ENCODE measurements around the gene SPTLC3.

Gene SPTLC3

GRCh38 chr20:13008761-13009681 is at the start of gene SPTLC3:
Gene SPTLC3 (plus strand): TSS chr20:13008972. CDS start chr20:13009268, 296 bp downstream.
- no peak for TF ChIP-seq Cebpa-rat (IDR thresholded peaks at IDR 0.05)
- H3K27ac ChIP-seq, result peak within 1 kb of the TSS; percentile 60 to 79 (median 70); a peak in 21 of 22 replicates
- H3K4me3 ChIP-seq, result peak within 1 kb of the TSS; percentile 32 to 57 (median 45); a peak in 19 of 20 replicates
- peak within 1 kb of the TSS; percentile 73 to 91 (median 85) for H3K4me2 ChIP-seq
- no peaks in the 10 kb centered on the region for H3K27me3 ChIP-seq
- H3K9me3 ChIP-seq (replicated peaks in 1 of 11), result 0 out of 22 replicates have a peak, but pooled peaks cover 0 to 2% (median 0%) of the 10 kb centered on the region in 11 experiments
- H3K9ac ChIP-seq, result peak within 1 kb of the TSS; percentile 6 to 67 (median 57); a peak in 19 of 22 replicates
- H4K20me1 ChIP-seq, result peaks cover 0 to 5% (median 0%) of the 10 kb centered on the region in 11 experiments; a peak in 1 of 22 replicates
- H3K36me3 ChIP-seq, result no peaks in the 10 kb centered on the region
- H3K4me1 ChIP-seq, result peaks cover 40 to 52% (median 44%) of the 10 kb centered on the region in 10 experiments

- Histone ChIP-seq H3K4me1 (peaks cover 0 to 5% (median 0%) of the 10 kb centered on the region in 10 experiments; a peak in 1 of 20 replicates), H3K9ac (no peak overlapping the region), H3K27me3 (no peaks in the 10 kb centered on the region), H3K4me3 (no peak overlapping the region), H3K9me3 (replicated peaks in 1 of 11) (no peaks in the 10 kb centered on the region), H3K36me3 (no peaks in the 10 kb centered on the region), H3K4me2 (no peak overlapping the region), H3K27ac (no peak overlapping the region), H4K20me1 (no peaks in the 10 kb centered on the region)
- no peak for TF ChIP-seq Cebpa-rat (IDR thresholded peaks at IDR 0.05)
Observed at GRCh38 chr20:12961725-12962124, 47.0 kb upstream of the SPTLC3 start.

- Histone ChIP-seq H3K9ac (no peak overlapping the region), H3K27ac (no peak overlapping the region), H3K4me3 (no peak overlapping the region), H3K36me3 (no peaks in the 10 kb centered on the region), H3K27me3 (no peaks in the 10 kb centered on the region), H4K20me1 (no peaks in the 10 kb centered on the region), H3K4me2 (no peak overlapping the region), H3K4me1 (peaks cover 0 to 5% (median 0%) of the 10 kb centered on the region in 10 experiments; a peak in 1 of 20 replicates), H3K9me3 (replicated peaks in 1 of 11) (no peaks in the 10 kb centered on the region)
- no peak for TF ChIP-seq Cebpa-rat (IDR thresholded peaks at IDR 0.05)
Observed at GRCh38 chr20:12962895-12963294, 45.9 kb upstream of the SPTLC3 start.

GRCh38 chr20:12963416-12963815 is 45.4 kb upstream of the SPTLC3 start:
- H3K4me2 ChIP-seq, result no peak overlapping the region
- H3K36me3 ChIP-seq, result no peaks in the 10 kb centered on the region
- no peak overlapping the region for H3K9ac ChIP-seq

DNA sequence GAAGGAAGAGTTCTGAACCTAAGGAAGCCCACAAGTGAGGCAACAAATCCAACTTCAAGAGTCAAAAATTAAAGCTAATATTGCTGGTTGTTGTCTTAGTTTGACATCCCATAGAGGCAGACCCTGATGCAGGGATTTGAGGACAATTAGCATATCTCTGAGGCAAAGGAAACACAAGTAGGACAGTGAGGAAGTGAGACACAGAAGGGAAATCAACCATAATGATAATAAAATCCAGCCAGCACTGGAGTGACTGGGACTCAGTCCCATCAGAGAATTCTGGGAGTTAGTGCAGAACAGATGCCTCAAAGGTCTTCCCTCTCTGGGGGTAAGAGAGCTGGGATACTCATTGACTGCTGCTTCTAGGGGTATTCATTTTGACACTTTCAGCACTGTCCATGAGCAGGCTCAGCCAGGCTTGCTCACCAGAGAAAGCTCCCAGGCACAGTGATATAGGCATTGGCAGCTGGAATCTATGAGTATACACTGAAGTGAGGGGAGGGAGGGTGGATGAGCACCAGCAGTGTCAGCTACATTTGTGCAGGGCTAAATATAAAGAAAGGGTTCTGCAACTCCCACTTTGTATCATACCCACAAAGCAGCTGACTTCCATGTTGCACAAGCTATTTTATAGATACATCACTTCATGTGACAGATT is 43.4 kb upstream of the SPTLC3 start:
- TF ChIP-seq Cebpa-rat (IDR thresholded peaks at IDR 0.05), result no peak
- Histone ChIP-seq H3K9ac (no peak overlapping the region), H3K9me3 (replicated peaks in 1 of 11) (peaks cover 8 to 17% (median 15%) of the 10 kb centered on the region in 11 experiments), H3K4me1 (peaks cover 0 to 5% (median 0%) of the 10 kb centered on the region in 10 experiments; a peak in 1 of 20 replicates), H3K27me3 (no peaks in the 10 kb centered on the region), H4K20me1 (no peaks in the 10 kb centered on the region), H3K27ac (no peak overlapping the region), H3K4me2 (no peak overlapping the region), H3K36me3 (peaks cover 0 to 3% (median 0%) of the 10 kb centered on the region in 11 experiments; a peak in 1 of 22 replicates), H3K4me3 (no peak overlapping the region)

More at GRCh38 chr20:12963416-12963815, 45.4 kb upstream of the SPTLC3 start:
- H3K27me3 ChIP-seq, result no peaks in the 10 kb centered on the region
- no peak overlapping the region for H3K4me3 ChIP-seq
- peaks cover 0 to 2% (median 0%) of the 10 kb centered on the region in 11 experiments; a peak in 2 of 22 replicates for H3K9me3 ChIP-seq (replicated peaks in 1 of 11)
- H3K27ac ChIP-seq, result no peak overlapping the region
- TF ChIP-seq Cebpa-rat (IDR thresholded peaks at IDR 0.05), result no peak
- no peaks in the 10 kb centered on the region for H4K20me1 ChIP-seq
- peaks cover 0 to 5% (median 0%) of the 10 kb centered on the region in 10 experiments; a peak in 1 of 20 replicates for H3K4me1 ChIP-seq

DNA sequence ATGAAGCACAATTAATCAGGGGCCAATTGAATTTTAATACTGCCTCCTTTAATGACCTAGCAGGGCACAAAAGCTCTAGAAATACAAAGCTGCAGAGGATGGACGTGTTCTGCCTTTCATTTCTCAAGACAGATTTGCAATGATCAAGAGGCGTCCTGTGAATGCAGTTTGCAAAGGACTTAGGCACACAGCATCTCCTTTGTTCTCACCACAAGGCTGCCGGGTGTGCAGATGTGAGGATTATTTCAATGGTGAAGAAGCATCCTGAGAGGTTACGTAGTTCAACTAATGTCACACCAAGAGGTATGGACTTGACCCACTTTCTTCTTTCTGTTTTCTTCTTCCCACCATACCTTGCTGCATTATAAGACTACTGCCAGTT is 42.9 kb upstream of the SPTLC3 start:
- no peak overlapping the region for H3K4me3 ChIP-seq
- H3K36me3 ChIP-seq, result peaks cover 0 to 3% (median 0%) of the 10 kb centered on the region in 11 experiments; a peak in 1 of 22 replicates
- no peaks in the 10 kb centered on the region for H3K27me3 ChIP-seq
- peaks cover 8 to 17% (median 15%) of the 10 kb centered on the region in 11 experiments for H3K9me3 ChIP-seq (replicated peaks in 1 of 11)
- H3K4me1 ChIP-seq, result peaks cover 0 to 5% (median 0%) of the 10 kb centered on the region in 10 experiments; a peak in 1 of 20 replicates
- TF ChIP-seq Cebpa-rat (IDR thresholded peaks at IDR 0.05), result no peak
- no peaks in the 10 kb centered on the region for H4K20me1 ChIP-seq
- H3K27ac ChIP-seq, result no peak overlapping the region
- H3K4me2 ChIP-seq, result no peak overlapping the region
- H3K9ac ChIP-seq, result no peak overlapping the region

DNA sequence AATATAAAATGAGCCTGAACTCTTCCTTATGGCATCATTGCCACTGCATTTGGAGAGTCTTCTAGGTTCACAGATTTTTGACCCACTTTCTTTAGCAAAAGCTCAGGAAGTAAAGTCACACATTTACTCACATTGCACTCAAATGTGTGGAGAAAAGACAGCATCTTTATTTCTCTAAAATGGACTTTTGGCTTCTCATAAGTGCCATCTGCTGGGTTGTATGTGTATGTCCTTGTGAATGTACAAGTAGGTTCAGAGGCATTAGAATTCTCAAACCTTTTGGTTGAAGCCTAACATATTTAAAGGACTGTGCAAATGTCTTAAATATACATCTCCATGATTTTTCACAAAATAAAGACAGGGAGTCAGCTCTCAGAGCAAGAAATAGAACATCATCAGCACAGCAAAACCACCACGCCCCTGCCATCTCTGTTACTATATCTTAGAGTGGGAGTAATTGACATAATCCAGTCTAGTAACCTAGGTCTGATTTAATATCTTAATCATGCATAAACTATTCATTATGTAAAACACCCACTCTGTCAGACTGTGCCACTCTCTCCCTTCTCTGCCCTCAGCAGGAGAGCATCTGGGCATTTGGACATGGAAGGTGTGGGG is 42.2 kb upstream of the SPTLC3 start:
- Histone ChIP-seq H3K4me1 (peaks cover 0 to 5% (median 0%) of the 10 kb centered on the region in 10 experiments; a peak in 1 of 20 replicates), H3K27ac (no peak overlapping the region), H3K4me2 (no peak overlapping the region), H3K9ac (no peak overlapping the region), H4K20me1 (no peaks in the 10 kb centered on the region), H3K9me3 (replicated peaks in 1 of 11) (peaks cover 8 to 17% (median 15%) of the 10 kb centered on the region in 11 experiments), H3K4me3 (no peak overlapping the region), H3K27me3 (no peaks in the 10 kb centered on the region), H3K36me3 (peaks cover 0 to 3% (median 0%) of the 10 kb centered on the region in 11 experiments; a peak in 1 of 22 replicates)
- no peak for TF ChIP-seq Cebpa-rat (IDR thresholded peaks at IDR 0.05)

DNA sequence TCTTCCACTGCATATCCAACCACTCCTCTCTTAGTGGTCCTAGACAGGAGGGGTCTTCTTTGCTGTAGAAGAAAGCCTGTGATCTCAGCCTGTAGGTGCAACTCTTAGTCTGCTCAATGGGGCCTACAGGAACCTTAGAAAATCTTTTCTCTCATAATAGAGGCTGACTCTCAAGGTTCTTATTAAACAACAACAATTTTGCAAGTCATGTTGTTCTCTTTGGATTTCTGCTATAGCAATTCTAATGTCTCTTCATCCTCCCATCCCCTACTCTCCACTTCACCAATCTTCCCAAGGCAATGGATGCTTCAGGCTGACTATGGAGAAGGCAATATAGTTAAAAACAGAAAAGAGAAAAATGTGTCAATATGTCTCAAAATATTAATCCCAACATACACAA is 40.8 kb upstream of the SPTLC3 start:
- Histone ChIP-seq H3K36me3 (peaks cover 0 to 3% (median 0%) of the 10 kb centered on the region in 11 experiments; a peak in 1 of 22 replicates), H3K4me3 (no peak overlapping the region), H3K9ac (no peak overlapping the region), H3K4me2 (no peak overlapping the region), H3K4me1 (peaks cover 0 to 5% (median 0%) of the 10 kb centered on the region in 10 experiments; a peak in 1 of 20 replicates), H3K27ac (no peak overlapping the region), H3K9me3 (replicated peaks in 1 of 11) (peaks cover 8 to 17% (median 15%) of the 10 kb centered on the region in 11 experiments), H3K27me3 (no peaks in the 10 kb centered on the region), H4K20me1 (no peaks in the 10 kb centered on the region)
- TF ChIP-seq Cebpa-rat (IDR thresholded peaks at IDR 0.05), result no peak

Data from BLaER1 treated with 17β-estradiol and CSF1 and Interleukin-3, amounts not matched to agents 10 nM and 100 nM (cell line).